ENCODE results near the gene GAS2L3. TPM values are rescaled to one million over a fixed set of nuclear protein-coding genes. Genes with fewer than 3 reads are reported as not detected.
A peak's percentile ranks its signal among the peaks of the same experiment; 100 is the strongest.

GAS2L3 gene
- total RNA-seq, 1 experiment from 2014 or later = 38.6 TPM

- peak; percentile 40 for DNase-seq (ENCODE audit: low read depth)
Observed at GRCh38 chr12:100661300-100661951, 87.9 kb downstream of the GAS2L3 start.

DNA sequence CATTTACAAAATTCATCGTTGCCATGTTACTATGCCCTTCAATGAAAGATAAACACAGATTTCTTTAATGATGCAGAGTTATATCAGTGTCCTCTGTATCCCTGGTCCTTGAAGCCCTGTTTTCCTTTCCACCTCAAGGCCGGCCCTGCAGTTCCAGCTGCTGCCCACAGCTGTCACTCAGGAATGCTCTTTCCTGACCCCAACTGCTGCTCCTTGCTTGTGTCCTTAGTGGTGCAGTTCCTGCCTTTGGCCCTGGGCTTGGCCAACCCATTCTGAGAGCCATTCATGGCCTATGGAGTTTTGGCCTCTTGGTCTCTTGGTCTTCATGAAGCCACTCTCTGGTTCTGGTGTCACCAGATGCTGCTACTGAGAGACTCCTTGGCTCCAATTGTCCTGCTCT, 93.1 kb downstream of the GAS2L3 start:
- DNase-seq (ENCODE audit: low read depth) = no peak

- DNase-seq (ENCODE audit: low read depth) = peak; percentile 63
Observed at GRCh38 chr12:100668945-100669536, 95.6 kb downstream of the GAS2L3 start.

DNA sequence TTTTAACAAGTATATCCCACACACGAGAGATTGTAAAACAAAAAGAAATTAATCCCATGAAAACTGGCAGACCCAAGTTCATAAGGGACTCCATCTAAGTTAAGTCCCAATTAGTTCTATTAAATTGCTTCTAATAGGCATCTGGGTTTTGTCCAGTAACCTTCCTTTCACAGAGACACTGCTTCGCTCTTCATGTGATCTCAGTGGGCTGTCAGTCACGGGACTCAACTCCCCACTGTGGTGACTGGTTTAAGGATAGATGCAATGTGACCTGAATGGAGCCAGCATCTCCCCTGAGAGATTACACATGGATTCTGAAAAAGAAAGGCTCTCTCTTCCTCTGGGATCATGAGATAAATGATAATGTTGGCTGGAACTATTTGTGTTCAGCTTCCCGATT, 96.4 kb downstream of the GAS2L3 start:
- DNase-seq (ENCODE audit: low read depth) = no peak

DNA sequence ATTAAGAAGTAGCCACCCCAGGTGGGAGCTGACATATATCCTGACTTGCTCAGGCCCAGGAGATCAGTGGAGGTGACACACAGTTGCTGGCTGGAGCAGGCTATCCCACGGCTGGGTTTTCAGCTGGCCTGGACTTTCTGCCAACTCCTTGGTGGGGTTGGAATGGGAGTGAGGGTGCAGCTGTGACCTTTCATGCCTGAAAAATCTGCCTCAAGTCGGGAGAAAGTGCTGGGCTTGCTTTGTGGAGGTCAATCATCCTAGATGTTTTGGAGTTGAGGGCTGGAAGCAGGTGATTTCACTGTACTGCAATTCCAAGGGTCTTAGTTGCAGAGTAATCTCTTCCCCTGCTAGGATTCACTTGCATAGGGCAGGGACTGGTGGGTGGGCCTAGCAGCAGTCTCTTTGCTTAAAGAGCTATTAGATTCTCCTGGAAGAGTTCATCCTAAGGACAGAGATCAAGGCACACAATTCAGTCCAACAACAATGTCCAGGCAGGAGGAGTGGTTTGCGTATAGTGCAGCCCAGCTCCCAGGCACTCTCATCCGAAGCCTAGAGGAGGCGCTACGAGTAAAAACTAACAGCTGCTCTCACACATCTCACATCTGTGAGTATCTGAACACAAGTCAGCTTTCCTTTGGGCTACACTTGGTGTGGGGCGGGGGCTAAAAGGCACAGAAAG, 98.1 kb downstream of the GAS2L3 start:
- no peak for DNase-seq (ENCODE audit: low read depth)

DNA sequence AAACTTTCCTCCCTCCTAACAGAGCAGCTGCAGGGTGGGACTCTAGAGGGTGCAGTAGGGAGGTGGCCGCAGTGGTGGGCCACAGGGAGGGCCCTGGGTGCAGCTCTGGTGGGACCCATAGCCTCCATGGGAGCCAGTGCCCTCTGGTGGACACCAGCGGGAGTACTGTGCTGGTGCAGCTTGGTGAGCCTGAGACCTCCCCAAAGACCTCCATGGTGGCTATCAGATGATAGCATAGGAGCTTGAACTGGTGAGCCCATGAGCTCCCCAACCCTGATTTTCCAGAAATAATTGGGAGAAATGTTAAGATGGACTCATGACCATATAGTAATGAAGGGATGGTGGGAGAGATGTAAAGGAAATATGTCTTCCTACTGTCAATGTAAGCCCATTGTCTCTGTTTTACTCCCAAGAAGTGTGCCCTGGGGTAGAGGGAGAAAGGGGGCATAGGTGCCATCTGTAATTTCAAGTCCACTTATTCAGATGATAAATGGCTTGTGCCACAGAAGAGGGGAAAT, 98.7 kb downstream of the GAS2L3 start:
- DNase-seq (ENCODE audit: low read depth) = no peak

GRCh38 chr12:100674036-100674888, 100.8 kb downstream of the GAS2L3 start:
- DNase-seq (ENCODE audit: low read depth) = no peak

Other genes starting within 250 kb of the GAS2L3 start
- gene SLC17A8, start 216.6 kb upstream of the GAS2L3 start, total RNA-seq (2014; rRNA removed; shearing (Covaris generic)) = not detected in 2 replicates
- gene NR1H4, start 99.8 kb upstream of the GAS2L3 start, total RNA-seq (2014; rRNA removed; shearing (Covaris generic)) = 0.10 and 0.20 TPM in 2 replicates
- gene ANO4, start 221.1 kb downstream of the GAS2L3 start, total RNA-seq (2014; rRNA removed; shearing (Covaris generic)) = 0.07 and 0.69 TPM in 2 replicates